ENCODE results near the gene C1QTNF5.

C1QTNF5 gene

DNA sequence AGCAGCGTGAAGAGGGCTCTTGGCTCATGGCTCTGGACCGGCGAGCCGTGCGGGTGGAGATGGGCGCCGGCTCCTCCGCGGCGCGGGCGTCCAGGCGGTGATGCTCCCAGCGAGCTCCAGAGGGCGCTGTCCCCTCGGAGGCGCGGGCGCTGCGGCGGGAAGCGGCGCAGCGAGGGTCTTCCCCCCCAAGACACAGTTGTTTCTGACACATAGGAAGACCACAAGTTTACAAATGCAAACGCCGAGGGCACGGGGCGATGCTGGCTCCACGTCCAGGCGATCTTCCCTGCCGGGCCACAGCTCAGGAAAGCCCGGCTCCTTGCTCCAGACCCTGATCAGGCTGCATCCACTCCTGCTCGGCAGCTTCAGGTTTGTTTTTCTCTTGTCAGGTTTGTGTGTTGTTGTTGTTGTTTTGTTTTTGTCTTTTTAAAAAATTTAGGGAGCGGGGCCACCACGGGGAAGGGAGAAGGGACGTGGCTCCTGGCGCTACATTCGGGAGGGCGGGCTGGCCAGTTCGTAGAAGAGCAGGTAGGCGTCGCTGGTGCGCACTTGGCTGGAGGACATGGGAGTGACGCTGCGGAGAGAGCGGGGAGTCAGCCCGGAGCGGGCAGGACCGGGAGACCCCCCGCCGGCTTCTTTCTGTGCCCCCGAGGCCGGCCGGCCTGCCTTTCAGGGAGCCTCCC is 15.8 kb upstream of the C1QTNF5 start:
- DNase-seq = peak; percentile 77 to 89 (median 83)

DNA sequence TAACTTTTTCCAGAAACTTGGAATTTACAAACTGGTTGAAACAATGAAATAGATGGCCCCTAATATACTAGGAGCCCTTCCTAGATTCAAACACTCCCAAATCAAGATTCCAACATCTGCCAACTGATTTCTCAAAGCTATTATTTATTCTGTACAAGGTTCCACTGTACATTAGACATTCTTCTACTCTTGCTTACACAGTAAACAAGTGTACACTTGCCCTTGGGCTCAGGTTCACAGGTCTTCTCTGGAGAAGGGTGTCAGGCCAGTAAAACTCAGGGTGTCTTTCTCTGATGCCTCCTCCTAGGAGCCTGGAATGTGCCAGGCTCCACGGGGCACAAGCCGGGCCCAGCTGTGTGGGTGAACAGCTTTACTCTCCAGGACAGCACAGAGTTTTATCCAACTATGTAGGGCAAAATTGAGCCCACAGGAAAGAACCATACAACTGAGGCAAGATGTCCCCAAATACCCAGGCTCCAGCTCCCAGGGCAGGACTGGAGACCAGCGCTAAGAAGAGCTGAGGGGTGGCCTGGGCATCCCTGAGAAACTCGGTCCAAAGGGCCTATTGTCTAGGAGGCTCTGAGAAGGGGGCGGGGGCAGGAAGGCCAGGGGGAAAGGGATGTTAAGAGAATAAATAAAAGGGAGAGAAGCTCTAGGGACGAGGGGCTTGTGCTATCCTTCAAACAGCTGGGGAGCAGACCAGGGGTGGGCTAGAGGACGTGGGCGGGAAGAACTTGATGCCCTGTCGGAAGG is 14.6 kb upstream of the C1QTNF5 start:
- DNase-seq = no peak

DNA sequence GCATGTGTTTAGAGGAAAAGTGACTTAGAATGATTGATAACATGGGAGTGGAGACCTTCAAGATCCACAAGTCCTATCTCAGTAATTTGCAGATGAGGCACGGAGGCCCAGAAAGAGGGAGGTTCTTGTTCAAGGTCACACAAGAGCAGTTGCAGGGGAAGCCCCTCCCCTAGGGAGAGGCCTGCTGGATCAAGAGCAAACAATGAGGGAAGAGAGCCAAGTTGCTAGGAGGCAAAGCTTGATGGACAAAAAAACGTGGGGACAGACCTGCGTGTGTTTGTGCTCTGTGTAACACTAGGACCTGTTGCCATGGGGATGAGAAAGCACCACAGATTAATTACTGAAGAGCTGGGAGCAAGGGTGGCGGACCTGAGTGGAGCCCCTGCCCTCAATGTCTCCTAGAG is 12.2 kb upstream of the C1QTNF5 start:
- no peak for DNase-seq

DNA sequence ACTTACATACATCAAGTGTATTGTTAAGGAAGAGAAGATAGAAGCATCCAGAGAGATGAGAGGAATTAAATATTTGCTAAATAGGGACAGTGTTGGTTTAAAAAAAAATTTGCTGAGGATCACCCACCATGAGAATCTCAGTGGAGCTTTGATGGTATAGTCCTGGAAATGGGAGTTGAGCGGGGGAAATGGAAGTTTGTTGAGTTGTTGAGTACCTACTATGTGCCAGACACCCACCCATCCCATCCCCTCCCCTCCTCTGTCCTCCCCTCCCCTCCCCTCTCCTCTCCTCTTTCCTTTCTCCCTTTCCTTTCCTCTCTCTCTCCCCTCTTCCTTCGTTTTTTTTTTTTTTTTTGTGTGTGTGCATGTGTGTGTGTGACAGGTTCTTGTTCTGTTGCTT is 10.5 kb upstream of the C1QTNF5 start:
- DNase-seq = no peak

DNA sequence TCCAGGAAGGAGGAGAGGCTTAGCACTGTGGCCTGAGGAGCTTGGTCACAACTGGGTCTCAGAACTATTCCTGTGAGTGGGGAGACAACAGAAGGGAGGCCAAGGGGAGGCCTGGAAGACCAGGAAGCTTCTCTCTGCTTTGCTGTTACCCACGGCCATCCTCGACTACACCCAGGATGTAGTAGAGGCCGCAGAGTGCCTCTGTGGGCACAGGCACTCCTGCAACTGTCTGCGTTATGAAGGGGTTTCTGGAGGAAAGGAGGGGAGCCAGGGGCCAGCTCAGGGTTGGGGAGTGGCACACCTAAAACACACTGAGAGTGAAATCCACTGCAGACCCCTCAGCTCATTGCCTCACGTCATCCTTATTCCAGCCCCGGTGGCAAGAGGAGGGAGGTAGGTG is 9.6 kb upstream of the C1QTNF5 start:
- no peak for DNase-seq

DNA sequence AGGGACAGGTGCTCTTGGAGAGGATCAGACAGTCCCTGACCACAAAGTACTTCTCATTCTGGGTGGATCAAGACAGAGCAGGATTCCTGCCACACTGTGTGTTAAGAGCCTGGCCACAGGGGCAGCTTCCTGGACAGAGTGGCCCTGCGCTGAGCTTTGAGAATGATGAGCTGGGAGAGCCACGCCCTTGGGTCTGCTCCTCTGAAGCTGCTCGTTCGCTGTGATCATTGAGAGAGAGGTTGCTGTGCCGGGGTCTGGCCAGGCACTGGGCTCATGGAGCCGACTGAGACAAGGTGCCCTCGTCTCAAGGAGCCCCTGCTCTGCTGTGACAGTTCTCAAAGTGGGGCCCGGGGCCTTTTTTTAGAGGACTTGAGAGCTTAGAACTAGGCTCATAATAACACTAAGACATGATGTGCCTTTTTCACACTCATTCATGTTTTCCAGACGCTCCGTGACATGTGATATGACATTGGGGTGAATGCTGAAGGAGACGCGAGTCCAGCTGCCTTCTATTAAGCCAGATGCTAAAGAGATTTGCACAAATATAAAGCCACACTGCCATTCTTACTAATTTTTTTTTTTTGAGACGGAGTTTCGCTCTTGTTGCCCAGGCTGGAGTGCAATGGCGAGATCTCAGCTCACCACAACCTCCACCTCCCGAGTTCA is 7.4 kb upstream of the C1QTNF5 start:
- DNase-seq = no peak

DNA sequence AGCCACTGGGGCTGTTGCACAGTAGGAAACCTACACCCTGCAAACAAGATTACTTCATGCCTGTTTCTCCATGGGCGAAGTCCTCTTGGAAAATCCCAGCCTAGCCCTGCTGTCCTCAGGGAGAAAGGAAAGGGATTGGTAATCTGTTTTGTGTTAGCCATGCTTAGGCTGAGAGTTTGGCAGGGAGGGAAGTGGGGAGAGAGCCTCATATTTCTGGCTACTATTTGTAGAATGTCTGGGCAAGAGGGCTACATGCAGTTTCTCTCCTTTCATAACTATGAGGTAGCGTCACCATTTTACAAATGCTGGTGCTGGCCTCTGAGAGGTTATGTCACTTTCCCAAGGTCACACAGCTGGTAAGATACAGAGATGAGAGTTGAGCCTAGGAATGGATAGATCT is 6.6 kb upstream of the C1QTNF5 start:
- DNase-seq = no peak

DNA sequence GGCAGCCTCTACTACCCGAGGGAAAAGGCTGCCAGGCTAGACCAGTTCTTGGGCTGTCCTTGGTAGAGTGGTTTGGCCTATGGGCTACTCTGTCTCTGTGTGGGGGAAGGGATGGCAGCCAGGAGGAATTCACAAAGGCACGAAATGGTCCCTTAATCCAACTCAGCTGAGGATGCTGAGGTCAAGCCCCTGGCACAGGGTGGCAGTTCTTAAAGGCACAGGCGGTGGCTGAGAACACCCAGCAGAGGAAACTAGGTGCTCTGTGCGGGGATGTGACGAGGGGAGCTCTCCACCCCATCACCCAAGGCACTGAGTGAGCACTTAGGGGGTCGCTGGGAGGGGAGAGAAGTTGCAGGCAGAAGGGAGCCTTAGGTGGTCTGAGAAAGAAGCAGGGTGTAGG is 5.9 kb upstream of the C1QTNF5 start, which contains the start of gene MFRP:
Gene MFRP (minus strand): TSS at position 101 of the 400 bp plus-strand sequence. CDS start 192 bp downstream, outside the sequence.
- no peak for DNase-seq

DNA sequence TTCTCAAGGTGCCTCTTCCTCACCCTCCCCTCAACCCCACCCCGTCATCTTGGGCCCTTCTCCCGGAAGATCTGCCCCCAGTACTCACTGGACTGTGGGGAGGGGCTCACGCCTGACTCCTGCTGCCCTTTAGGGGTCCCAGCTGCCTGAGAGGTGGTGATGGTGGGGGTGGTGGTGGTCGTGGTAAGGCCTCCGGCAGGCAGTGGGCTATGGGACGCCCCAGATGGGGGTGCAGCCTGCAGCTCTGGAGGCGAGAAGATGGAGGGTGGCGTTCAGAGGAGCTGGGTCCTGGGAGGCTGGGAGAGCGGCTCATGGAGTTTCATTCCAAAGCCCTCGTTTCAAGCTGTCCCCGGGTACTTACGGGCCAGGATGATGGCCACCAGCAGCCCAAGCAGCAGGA is 5.0 kb upstream of the C1QTNF5 start:
- no peak for DNase-seq

DNA sequence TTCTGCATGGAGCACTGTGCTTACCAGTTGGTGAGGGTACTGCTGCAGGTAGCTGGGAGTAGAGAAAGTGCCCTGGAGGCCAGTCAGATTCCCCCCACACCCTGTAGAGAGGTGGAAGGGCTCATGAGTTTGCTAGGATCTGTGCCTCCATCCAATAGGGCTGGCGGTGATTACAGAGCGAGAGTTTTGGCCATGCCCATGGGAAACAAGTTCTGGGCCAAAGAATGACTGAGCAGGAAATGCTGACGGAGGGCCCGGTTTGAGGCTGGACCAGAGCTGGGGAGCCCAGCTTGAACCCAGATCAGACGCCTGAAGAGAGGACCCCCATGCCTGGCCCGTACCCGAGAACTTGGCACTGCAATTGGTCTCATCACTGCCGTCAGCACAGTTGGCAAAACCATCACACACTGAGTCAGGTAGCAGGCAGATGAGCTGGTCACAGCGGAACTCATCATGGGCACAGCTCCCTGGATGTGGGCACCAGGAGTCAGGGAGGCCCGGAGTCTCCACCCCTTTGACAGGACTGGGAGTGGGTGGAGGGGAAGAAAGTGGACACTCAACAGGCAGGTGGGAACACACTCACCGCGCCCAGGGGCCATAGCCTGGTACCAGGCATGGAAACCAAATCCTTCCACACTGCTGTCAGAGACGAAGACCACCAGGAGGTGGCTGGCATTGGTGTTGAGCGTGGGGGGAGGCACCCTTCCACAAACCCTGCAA is 3.8 kb upstream of the C1QTNF5 start:
- no peak for DNase-seq

DNA sequence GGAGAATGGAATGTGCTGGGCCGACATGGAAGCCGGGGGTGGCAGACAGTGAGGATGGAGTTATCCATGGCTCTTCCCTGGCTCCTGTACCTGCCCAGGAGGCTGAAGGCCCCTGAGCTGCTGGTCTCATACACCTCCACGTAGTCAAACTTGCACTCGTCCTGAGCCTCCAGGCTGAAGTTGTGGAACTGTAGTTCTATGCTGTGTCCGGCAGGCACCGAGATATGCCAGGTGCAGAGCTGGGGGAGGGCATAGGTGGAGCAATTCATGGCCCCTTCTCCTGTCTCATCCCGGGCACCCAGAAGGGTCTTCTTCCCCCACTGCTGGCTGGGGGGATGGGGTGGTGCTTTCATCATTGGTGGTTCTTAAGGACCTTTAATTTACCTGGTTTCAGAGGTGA is 3.0 kb upstream of the C1QTNF5 start:
- DNase-seq = no peak

DNA sequence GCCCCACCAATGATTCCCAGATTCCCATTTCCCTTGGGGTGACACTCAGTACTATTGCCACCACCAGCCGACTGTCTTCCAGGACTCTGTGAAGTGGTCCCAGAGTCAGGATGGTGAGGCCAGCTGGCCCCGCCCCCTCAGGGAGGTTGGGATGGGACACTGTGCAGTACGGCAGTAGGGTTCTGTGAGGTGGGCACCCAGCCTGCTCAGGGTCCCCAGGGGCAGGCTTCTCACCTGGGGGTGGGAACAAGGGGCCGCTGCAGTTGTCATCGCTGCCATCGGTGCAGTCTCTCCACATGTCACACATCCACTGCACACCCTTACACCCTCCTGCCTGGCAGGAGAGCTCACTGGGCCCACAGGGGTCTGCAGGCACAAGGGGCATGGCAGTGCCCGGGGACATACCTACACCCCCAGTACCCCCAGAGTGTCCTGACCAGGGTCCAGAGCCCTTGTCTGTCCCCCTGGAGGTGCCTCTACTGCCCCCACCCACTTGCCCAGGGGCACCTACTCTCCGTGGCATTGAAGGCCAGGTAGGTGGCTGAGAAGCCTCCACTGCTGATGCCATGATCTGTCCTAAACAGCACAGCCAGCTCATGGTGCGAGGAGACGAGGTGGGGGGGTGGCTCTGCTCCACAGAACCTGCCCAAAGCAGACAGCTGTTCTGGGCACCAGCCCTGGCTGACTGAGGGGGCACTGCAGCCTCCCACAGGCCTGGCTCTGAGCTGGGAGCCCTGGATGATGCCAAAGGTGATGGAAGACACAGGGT is 1.9 kb upstream of the C1QTNF5 start:
- DNase-seq = no peak

DNA sequence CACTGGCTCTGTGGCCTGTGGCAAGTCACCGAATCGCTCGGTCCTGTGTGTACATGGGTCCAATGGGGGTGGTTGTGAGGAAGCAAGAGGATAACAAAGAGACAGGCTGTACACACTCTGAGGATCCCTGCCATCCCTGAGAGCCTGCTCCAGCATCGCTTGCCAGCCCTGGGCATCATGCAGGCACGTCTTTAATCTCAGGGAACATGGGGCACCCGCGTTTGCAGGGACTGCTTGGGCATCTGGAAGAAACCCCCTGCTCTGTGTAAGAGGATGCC is 1.3 kb upstream of the C1QTNF5 start:
- DNase-seq = no peak

DNA sequence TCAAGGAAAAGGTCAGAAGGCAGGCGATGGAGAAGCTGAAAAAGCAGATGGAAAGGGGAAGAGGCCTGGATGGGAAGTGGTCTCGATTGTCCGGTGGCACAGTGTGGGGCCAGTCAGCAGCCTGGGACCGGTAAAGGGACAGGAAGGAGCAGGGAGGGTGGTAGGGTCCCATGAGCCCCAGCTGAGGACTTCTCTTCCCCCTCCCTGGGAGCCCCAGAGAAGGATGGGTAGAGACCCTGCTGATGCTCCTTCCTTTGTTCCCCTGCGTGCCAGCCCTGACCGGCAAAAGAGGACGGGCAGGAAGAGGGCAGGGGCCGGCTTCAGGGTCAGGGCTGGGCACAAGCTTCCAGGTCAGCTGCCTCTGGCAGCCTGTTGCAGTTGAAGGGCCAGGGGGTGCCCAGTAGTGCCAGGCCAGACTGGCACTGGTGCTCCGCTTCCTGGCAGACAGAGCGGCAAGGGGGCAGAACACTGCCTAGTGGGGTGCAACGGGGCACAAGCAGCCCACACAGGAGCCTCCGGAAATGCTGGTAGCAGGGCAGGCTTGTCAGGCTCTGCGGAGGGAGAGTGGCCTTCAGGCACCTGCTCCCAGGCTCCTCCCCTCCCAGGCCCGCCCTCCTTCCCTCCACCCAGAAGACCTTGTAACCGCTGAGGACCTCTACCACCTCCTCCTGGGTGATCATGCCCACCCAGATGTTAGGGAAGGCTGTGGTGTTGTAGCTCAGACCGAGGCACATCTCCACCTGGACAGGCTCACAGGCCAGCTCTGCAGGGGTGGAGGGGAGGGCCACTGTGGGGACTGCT is 739 bp upstream of the C1QTNF5 start:
- peak in 1 of 3 donors; percentile 38 for DNase-seq

DNA sequence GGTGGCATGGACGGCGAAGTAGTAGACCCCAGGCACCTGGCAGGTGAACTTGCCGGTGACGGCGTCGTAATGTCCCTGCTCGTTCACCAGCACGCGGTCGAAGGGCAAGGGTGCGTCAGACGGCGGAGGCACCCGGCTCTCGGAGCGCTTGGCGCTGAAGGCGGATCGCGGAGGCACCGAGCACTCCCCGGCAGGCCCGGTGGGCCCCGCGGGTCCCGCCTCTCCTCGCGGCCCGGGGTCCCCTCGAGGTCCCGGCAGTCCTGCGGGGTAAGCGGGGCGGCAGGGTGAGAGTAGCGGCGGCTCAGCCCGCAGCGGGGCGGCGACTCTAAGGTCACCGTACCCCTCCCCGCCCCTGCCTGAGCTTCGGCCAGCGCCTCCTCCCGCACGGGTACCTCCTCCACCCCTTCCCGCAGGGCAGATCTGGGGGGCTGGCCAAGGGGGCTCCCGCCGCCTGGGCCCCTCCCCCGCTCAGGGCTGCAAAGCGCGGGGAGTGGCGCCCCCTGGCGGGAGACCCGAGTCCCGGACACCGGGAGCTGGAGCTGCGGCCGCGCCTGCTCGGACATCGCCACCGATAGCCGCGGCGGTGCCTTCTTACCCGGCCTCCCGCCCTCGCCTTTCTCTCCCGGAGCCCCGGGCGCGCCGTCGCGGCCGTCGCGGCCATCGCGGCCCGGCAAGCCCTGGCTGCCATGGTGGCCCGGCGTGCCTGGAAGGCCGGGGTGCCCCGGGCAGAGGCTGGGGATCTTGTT is 921 bp downstream of the C1QTNF5 start:
- peak; percentile 61 to 88 (median 70) for DNase-seq

DNA sequence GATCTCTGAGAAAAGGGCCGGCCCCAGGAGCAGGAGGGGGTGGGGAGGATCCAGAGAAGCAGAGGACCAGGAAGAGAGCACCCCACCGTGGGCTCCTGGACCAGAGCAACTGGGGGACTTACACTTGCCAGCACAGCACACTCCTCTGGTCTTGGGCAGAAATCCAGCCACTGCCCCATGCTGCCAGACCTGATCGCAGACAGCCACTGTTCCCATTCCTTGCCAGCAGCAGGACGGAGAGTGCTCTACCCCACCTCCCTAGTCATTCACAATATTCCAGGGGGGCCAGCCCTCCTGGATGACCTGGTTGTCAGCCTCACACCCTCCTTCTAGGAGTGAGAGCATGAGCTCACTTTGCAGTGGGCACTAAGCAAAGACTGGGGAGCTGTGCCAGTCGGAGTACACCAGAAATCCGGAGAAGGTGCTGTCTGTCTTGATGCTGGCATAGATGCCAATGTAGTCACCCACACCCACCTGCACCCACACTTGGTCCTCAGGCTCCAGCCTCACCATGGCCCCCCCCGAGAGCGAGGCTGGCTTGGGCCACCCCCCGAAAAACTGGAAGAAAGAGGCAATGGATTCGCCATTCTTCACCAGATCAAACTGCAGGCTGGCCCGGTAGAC is 1.6 kb downstream of the C1QTNF5 start:
- DNase-seq = no peak

DNA sequence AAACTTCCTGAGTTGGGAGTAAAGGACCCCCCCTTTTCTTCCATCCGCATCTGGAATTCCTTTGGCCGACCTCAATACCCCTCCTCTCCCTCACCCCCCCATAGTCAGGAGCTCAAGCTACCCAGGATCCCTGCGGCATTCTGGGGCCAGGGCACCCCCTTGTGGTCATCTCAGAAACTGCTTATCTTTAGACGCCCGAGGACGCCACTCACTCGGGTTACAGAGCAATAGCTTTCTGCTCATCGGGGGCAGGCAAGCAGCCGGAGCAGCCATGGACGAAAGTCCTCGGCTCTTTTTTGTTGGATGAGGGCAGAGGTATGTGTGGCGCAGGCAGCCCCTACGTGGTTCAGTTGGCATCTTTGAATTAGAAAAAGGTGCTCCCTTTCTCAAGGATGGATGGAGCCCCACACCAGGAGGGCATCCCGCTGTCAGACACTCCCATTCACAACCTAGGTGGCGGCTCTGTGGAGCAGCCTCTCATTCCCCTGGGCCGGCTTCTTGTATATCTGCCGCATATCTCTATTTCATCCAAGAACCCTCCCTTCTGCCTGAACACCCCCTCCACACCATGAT is 2.3 kb downstream of the C1QTNF5 start:
- DNase-seq = peak; percentile 75 to 84 (median 79)

DNA sequence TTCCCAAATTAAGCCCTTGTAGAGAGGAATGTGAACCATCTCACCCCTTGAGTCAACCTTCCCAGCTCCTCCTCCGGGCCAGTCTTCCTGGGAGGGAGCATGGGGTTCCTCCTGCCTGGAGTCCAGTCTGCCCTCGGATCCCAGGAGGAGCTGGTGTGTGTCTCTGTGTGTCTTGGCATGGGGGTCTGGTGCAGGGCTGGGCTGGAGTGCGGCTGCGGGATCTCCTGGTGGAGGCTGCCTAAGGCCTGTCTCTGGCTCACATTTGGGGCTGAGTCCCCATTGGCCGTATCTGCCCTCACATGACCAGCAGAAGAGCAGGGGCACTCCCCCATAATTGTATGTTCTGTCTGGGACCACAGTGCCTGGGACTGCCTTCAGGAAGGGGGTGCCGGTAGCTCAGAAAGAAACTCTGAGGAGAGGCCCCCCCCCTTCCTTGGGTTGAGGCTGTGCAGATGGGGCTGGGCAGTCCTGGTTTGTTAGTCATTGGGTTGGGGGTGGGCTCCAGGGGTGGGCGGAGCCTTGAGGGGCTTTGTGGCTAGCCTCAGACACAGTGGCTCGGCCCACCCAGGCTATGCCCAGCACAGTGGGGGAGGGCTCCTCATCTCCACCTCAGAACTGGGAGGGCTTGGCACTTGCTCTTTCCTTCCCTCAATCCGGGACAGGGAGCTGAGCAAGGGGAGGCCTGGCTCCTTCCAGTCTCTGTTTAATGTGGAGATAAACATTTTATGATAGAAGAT is 2.9 kb downstream of the C1QTNF5 start:
- DNase-seq = no peak

DNA sequence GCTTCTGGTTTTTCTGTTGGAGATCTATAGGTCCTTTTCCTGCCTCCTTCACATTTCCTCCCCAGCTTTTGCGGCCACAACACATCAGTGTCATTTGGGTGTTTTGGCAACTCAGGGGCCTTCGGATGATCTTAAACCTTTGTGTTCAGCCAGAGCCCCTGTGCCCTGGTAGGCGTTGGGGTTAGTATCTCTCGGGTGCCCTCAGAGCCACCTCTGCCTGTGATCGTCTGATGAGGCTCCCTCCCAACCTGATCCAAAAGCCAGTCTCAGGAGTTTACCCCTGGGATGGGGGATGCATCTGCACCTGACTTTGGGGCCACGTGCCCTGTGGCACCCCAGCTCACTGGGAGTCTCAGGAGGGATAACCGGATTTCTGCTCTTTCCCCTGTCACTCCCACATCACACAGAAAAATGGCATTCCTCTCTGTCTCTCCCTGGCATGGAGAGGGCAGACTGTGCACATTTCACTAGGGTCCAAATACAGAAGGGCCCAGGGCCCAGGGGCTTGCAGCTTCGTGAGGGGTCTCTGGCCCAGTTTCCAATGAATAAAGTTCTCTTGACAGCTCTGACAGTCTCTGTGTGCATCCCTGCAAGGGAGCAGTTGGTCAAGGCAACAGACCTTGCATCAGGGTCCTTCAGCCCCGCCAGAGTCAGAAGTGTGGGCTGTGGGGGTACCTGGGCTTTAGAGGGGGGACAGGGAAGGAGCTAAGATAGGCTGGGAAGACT is 3.8 kb downstream of the C1QTNF5 start:
- DNase-seq = no peak

Data from suppressor macrophage treated with lipopolysaccharide for 1 hour (primary cell).